ENCODE results near the gene OXCT1.

GRCh38 chr5:41794471-41794870 lies 75.8 kb downstream of the OXCT1 start:
- TF ChIP-seq GATA2 (IDR thresholded peaks at IDR 0.05; ENCODE audit: low read depth, low read length): no peak
- no peak for TF ChIP-seq GATA3 (IDR thresholded peaks at IDR 0.05; ENCODE audit: low read depth, low read length)

Measured in SH-SY5Y (cell line).